GM21515 (cell line): ENCODE measurements around the gene CA14.
"Not testable (repeated sequence)": the region's sequence is repeated elsewhere in the genome, so short reads cannot be mapped to it uniquely, and the experiment has no call there.

Experiments used
- ATAC-seq: cut with Tn5 transposase; IDR thresholded peaks from one replicate; pipeline ENCODE4 v1.9.1; 2021; ENCODE audit not compliant: unreplicated experiment

CA14 gene

DNA sequence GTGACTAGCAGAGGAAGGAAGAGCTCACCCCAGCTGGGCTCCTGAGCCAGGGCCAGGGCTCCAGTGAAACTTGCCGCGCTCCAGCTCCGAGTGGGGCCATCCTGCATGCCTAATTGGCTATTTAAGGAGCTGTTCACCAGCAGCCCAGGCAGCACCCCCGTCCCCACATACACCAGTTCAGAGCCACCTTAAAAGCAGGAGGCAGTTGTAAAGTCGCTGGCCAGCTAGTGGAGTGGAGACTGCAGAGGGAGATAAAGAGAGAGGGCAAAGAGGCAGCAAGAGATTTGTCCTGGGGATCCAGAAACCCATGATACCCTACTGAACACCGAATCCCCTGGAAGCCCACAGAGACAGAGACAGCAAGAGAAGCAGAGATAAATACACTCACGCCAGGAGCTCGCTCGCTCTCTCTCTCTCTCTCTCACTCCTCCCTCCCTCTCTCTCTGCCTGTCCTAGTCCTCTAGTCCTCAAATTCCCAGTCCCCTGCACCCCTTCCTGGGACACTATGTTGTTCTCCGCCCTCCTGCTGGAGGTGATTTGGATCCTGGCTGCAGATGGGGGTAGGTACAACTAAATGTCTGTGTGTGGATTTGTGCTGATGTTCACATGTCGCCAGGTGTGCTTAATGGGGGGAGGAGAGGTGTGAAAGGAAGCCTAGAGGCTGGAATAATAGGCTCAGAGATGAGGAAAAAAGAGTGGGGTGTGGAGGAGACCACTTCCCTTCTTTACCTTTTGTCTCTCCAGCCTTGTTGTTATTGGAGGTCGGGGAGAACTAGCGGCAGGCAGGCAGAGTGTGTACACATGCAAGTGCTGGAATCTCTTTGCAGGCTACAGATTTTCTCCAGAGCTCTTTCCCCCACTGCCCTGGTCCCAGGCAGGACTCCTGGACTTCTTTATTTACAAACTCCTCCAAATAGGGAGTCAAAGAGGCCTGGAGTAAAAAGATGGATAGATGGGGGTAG is at the start of gene CA14:
Gene CA14, plus strand, starts transcription at position 151 of the 962 bp plus-strand sequence. Its CDS starts 355 bp downstream, at position 506.
- no peak for ATAC-seq

- not testable (repeated sequence) for ATAC-seq
Measured at GRCh38 chr1:150208460-150208859, 49.1 kb upstream of the CA14 start.

DNA sequence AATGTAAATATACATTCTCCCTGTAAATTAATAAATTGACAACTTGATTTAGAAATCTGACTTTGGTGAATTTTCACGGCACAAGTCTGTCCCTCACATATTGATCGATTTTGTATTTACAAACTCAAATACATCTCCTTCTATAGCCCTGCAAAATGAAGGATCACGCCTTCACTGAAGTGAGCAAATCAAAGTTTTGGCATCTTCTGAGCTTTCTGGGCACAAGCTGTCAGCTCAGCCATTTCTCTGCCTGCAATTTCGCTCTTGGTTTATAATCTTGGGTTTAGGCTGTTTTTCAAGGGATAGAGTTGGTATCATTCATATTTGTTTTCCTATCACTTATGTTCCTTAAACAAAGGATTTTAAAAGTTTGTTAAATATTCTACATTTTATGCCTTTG is 47.5 kb upstream of the CA14 start:
- ATAC-seq, result no peak

- no peak for ATAC-seq
Measured at GRCh38 chr1:150210706-150211105, 46.9 kb upstream of the CA14 start.

- no peak for ATAC-seq
Measured at GRCh38 chr1:150212070-150212469, 45.5 kb upstream of the CA14 start.

- ATAC-seq, result peak; percentile 73
Measured at GRCh38 chr1:150213170-150214098, 44.1 kb upstream of the CA14 start.

- not testable (repeated sequence) for ATAC-seq
Measured at GRCh38 chr1:150214099-150214756, 43.3 kb upstream of the CA14 start.

GRCh38 chr1:150215855-150216254 is 41.7 kb upstream of the CA14 start:
- not testable (repeated sequence) for ATAC-seq

DNA sequence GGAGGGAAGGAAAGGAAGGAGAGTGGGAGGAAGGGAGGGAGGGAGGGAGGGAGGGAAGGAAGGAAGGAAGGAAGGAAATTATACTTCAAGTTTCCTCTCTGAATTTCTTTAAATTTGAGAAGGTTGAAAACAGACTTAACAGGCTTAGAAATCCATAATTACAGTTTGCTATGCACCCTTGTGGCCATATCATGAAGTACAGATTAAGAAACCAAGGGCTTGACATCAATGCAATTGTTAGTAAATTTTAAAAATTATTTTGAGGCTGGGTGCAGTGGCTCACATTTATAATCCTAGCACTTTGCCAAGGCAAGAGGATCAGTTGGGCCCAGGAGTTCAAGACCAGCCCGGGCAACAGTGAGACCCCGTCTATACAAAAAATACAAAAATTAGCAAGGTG is 36.0 kb upstream of the CA14 start:
- ATAC-seq, result no peak

- ATAC-seq, result no peak
Measured at GRCh38 chr1:150224983-150225382, 32.6 kb upstream of the CA14 start.

DNA sequence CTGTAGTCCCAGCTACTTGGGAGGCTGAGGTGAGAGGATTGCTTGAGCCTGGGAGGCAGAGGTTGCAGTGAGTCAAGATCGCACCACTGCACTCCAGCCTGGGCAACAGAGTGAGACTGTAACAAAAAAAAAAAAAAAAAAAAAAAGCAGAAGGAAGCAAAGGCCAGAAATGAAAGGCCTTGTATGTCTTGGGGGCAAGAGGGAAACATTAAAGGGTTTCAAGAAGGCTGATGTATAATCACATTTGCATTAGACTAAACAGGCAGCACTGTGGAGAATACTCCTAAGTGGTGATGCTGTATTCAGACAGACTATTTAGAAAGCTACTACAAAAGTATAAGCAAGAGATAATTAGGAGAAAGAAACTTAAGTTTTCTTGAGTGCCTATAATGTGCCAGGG is 32.0 kb upstream of the CA14 start:
- no peak for ATAC-seq

GRCh38 chr1:150226486-150226885 is 31.1 kb upstream of the CA14 start:
- ATAC-seq, result no peak

DNA sequence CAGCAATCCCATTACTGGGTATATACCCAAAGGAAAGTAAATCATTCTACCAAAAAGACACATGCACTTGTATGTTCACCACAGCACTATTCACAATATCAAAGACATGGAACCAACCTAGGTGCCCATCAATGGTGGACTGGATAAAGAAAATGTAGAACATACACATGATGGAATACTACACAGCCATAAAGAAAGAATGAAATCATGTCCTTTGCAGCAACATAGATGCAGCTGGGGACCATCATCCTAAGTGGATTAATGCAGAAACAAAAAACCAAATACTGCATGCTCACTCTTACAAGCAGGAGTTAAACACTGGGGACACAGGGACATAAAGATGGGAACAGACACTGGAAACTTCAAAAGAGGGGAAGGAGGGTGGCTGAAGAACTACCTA is 30.3 kb upstream of the CA14 start:
- no peak for ATAC-seq

GRCh38 chr1:150228246-150228645 is 29.3 kb upstream of the CA14 start:
- not testable (repeated sequence) for ATAC-seq

DNA sequence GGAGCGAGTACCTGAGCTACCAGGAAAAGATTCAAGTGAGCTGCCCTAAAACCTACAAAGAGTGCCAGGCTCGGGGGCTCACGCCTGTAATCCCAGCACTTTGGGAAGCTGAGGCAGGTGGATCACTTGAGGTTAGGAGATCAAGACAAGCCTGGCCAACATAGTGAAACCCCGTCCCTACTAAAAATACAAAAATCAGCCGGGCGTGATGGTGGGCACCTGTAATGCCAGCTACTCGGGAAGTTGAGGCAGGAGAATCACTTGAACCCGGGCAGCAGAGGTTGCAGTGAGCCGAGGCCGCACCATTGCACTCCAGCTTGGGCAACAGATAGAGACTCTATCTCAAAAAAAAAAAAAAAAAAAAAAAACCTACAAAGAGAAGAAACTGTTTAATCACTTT is 24.7 kb upstream of the CA14 start:
- not testable (repeated sequence) for ATAC-seq

- ATAC-seq, result no peak
Measured at GRCh38 chr1:150233359-150234308, 23.9 kb upstream of the CA14 start.

GRCh38 chr1:150234309-150234565 is 23.3 kb upstream of the CA14 start:
- no peak for ATAC-seq

DNA sequence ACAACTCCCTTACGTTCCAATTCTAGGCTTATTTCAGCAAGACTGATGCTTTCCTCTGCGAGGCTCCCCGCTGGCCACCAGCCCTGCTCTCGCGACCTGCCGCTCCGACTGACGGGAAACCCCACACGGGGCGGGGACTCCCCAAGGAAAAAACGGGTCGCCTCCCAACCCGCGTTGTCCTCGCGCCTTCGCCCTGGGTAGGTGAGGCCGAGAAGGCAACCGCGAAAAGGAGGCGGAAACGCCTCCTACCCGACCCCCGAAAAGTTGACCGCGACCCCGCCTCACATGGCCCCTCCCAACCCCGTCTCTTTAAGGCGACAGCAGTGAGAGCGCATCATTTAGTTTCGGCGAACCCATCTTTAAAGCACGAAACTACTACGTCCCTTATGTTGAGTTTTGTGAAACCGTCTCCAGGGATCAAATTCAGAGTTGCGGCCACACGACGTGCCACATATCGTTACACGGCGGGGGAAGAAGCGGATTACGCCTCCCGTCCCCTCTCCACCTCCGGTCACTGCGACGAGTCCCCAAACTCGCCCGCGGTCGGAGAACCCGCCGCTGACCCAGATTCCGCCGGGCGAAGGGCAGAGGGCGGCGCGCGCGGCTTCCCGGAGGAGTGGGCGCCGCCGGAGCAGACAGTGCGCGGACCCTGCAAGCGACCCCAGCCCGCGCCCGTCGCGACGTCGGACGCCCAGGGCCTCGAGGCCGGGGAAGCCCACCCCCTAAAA is 22.8 kb upstream of the CA14 start:
- ATAC-seq, result peak; percentile 45

DNA sequence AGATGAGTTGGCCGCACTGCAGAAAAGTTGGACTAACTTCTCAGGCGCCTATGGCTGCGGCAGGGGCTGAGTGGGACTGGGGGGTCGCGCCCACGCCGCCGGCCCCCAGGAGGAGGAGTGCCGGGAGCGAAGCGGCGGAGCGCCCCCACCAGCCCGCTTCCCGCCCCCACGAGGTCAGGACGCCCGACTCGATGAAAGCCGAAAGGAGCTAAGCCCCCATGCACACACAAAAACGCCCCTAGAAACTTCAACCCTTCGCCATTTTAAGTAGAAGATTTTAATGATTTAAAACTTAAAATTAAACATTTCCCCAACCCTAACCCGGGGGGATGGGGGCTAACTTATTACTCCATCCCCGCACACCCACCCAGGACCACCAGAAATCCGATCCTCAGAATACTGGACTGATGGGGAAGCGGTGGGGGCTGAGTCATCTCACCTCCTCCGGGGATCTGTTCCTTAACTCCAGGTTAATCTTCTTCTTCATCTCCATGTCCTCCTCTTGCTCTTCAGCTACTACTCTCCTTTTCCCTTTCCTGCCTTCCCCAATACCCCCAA is 22.2 kb upstream of the CA14 start:
- ATAC-seq, result no peak
